BLaER1 (cell line): ENCODE results near the gene PCDHGB1.
"Not testable (repeated sequence)": the region's sequence is repeated elsewhere in the genome, so short reads cannot be mapped to it uniquely, and the experiment has no call there.

Source experiments
- H3K27ac ChIP-seq: shearing (Covaris generic); formaldehyde crosslinking; 2 replicates; pipeline ENCODE4 v1.8.1; 2022
- H3K27me3 ChIP-seq: shearing (Covaris generic); formaldehyde crosslinking; 2 replicates; pipeline ENCODE4 v1.8.1; 2022
- H3K36me3 ChIP-seq: shearing (Covaris generic); formaldehyde crosslinking; 2 replicates; pipeline ENCODE4 v1.8.1; 2022
- H3K4me1 ChIP-seq: shearing (Covaris generic); formaldehyde crosslinking; 2 replicates; pipeline ENCODE4 v1.8.1; 2022
- H3K4me2 ChIP-seq: shearing (Covaris generic); formaldehyde crosslinking; 2 replicates; pipeline ENCODE4 v1.8.1; 2022
- H3K4me3 ChIP-seq: shearing (Covaris generic); formaldehyde crosslinking; 2 replicates; pipeline ENCODE4 v1.8.1; 2022
- H3K9ac ChIP-seq: shearing (Covaris generic); formaldehyde crosslinking; 2 replicates; pipeline ENCODE4 v1.8.1; 2022
- H3K9me3 ChIP-seq: shearing (Covaris generic); formaldehyde crosslinking; 2 replicates; pipeline ENCODE4 v1.8.1; 2022
- H4K20me1 ChIP-seq: shearing (Covaris generic); formaldehyde crosslinking; 2 replicates; pipeline ENCODE4 v1.8.1; 2022
- Cebpa-rat ChIP-seq: shearing (Covaris generic); IDR thresholded peaks from 2 replicates; pipeline ENCODE4 v1.8.1; 2022

The PCDHGB1 gene

GRCh38 chr5:141326088-141326854 is 23.6 kb upstream of the PCDHGB1 start:
- Histone ChIP-seq H4K20me1 (no peaks in the 10 kb centered on the region), H3K36me3 (peaks cover 26% of the 10 kb centered on the region), H3K27me3 (no peaks in the 10 kb centered on the region), H3K9ac (peak overlapping the region; percentile 82), H3K4me2 (peak overlapping the region; percentile 69), H3K4me1 (peaks cover 9% of the 10 kb centered on the region), H3K4me3 (peak overlapping the region; percentile 67), H3K27ac (peak overlapping the region; percentile 84), H3K9me3 (peaks cover 81% of the 10 kb centered on the region)
- no peak for TF ChIP-seq Cebpa-rat

GRCh38 chr5:141328231-141328630 is 21.7 kb upstream of the PCDHGB1 start:
- H3K27ac ChIP-seq: no peak overlapping the region
- no peaks in the 10 kb centered on the region for H4K20me1 ChIP-seq
- peaks cover 6% of the 10 kb centered on the region for H3K4me1 ChIP-seq
- no peaks in the 10 kb centered on the region for H3K27me3 ChIP-seq
- H3K9me3 ChIP-seq: peaks cover 82% of the 10 kb centered on the region
- H3K4me2 ChIP-seq: no peak overlapping the region
- no peak for TF ChIP-seq Cebpa-rat
- peaks cover 41% of the 10 kb centered on the region for H3K36me3 ChIP-seq
- no peak overlapping the region for H3K9ac ChIP-seq
- H3K4me3 ChIP-seq: 0 out of 2 replicates have a peak overlapping the region, but pooled peaks have one; percentile 4

- Histone ChIP-seq H3K4me2 (no peak within 1 kb of the TSS), H3K27me3 (no peaks in the 10 kb centered on the region), H3K9me3 (peaks cover 85% of the 10 kb centered on the region), H3K27ac (no peak within 1 kb of the TSS), H3K36me3 (peaks cover 41% of the 10 kb centered on the region), H3K9ac (no peak within 1 kb of the TSS), H3K4me3 (no peak within 1 kb of the TSS), H3K4me1 (peaks cover 6% of the 10 kb centered on the region), H4K20me1 (no peaks in the 10 kb centered on the region)
- no peak for TF ChIP-seq Cebpa-rat
Measured at GRCh38 chr5:141330299-141331080, 19.4 kb upstream of the PCDHGB1 start, which contains the start of gene PCDHGA1. TSS of gene PCDHGA1 (plus strand) at chr5:141330514.

- H3K9ac ChIP-seq, H4K20me1 ChIP-seq, H3K4me3 ChIP-seq, H3K4me2 ChIP-seq, H3K27me3 ChIP-seq, H3K4me1 ChIP-seq, H3K27ac ChIP-seq: not testable (repeated sequence)
- peaks cover 89% of the 10 kb centered on the region for H3K9me3 ChIP-seq
- peaks cover 34% of the 10 kb centered on the region for H3K36me3 ChIP-seq
Measured at GRCh38 chr5:141332571-141332970, 17.3 kb upstream of the PCDHGB1 start.

GRCh38 chr5:141338538-141339306 is 11.2 kb upstream of the PCDHGB1 start, which contains the start of gene PCDHGA2:
TSS of gene PCDHGA2 (plus strand) at chr5:141338760.
- Histone ChIP-seq H3K4me2 (no peak within 1 kb of the TSS), H3K27ac (no peak within 1 kb of the TSS), H3K9ac (no peak within 1 kb of the TSS), H4K20me1 (no peaks in the 10 kb centered on the region), H3K27me3 (no peaks in the 10 kb centered on the region), H3K4me3 (no peak within 1 kb of the TSS), H3K9me3 (peaks cover 81% of the 10 kb centered on the region), H3K36me3 (0 out of 2 replicates have a peak, but pooled peaks cover 8% of the 10 kb centered on the region), H3K4me1 (no peaks in the 10 kb centered on the region)
- TF ChIP-seq Cebpa-rat: no peak

- peaks cover 92% of the 10 kb centered on the region for H3K9me3 ChIP-seq
- not testable (repeated sequence) for H3K4me2 ChIP-seq, H3K4me3 ChIP-seq, H3K27ac ChIP-seq, H3K4me1 ChIP-seq, H4K20me1 ChIP-seq, H3K9ac ChIP-seq, H3K27me3 ChIP-seq
- 0 out of 2 replicates have a peak, but pooled peaks cover 12% of the 10 kb centered on the region for H3K36me3 ChIP-seq
Measured at GRCh38 chr5:141340781-141341354, 9.0 kb upstream of the PCDHGB1 start.

- TF ChIP-seq Cebpa-rat: no peak
- Histone ChIP-seq H3K27me3 (no peaks in the 10 kb centered on the region), H3K27ac (no peak overlapping the region), H3K4me3 (no peak overlapping the region), H4K20me1 (no peaks in the 10 kb centered on the region), H3K4me1 (no peaks in the 10 kb centered on the region), H3K36me3 (0 out of 2 replicates have a peak, but pooled peaks cover 12% of the 10 kb centered on the region), H3K9me3 (peaks cover 91% of the 10 kb centered on the region), H3K9ac (no peak overlapping the region), H3K4me2 (no peak overlapping the region)
Measured at GRCh38 chr5:141342773-141343172, 7.1 kb upstream of the PCDHGB1 start.

GRCh38 chr5:141343242-141343952 is 6.5 kb upstream of the PCDHGB1 start, which contains the start of gene PCDHGA3:
TSS of gene PCDHGA3 (plus strand) at chr5:141343829. CDS start at chr5:141344034, 205 bp downstream.
- H3K4me2 ChIP-seq: no peak within 1 kb of the TSS
- H3K27ac ChIP-seq: no peak within 1 kb of the TSS
- H3K36me3 ChIP-seq: 0 out of 2 replicates have a peak, but pooled peaks cover 12% of the 10 kb centered on the region
- no peaks in the 10 kb centered on the region for H3K27me3 ChIP-seq
- no peak within 1 kb of the TSS for H3K9ac ChIP-seq
- no peaks in the 10 kb centered on the region for H3K4me1 ChIP-seq
- no peak for TF ChIP-seq Cebpa-rat
- H3K9me3 ChIP-seq: peaks cover 88% of the 10 kb centered on the region
- no peaks in the 10 kb centered on the region for H4K20me1 ChIP-seq
- no peak within 1 kb of the TSS for H3K4me3 ChIP-seq
